OCI-LY7 (cell line): Measurements from ENCODE around the gene OGFOD3. TPM values are rescaled to one million over a fixed set of nuclear protein-coding genes. Genes with fewer than 3 reads are reported as not detected.

Source experiments
- BruUV-seq: library from RNA; stranded (reverse); fragments of 400-500 nt; replicated peaks from 2 replicates; lab custom pipeline; 2021; lab: Mats Ljungman, UMichigan
- CTCF ChIA-PET: fragments of 300-600 bp; sonication (Branson Sonifier 250); formaldehyde crosslinking; loops from one replicate; lab custom pipeline; 2022; ENCODE audit warnings: antibody characterized with exemption; ENCODE audit not compliant: unreplicated experiment; lab: Charles Lee
- POLR2A ChIA-PET: fragments of 300-600 bp; sonication (Branson Sonifier 250); formaldehyde crosslinking; loops from one replicate; lab custom pipeline; 2022; ENCODE audit warnings: antibody characterized with exemption; lab: Charles Lee
- DNase-seq: peaks from one replicate; pipeline ENCODE4 v3.0.0-alpha.2; 2015; ENCODE audit warnings: low spot score
- H2AFZ ChIP-seq: fragments of 200-600 bp; sonication (generic), shearing (Covaris generic); 2 replicates; pipeline ENCODE4 v1.6.1; 2014; ENCODE audit warnings: mild to moderate bottlenecking, antibody characterized with exemption, low read length, moderate library complexity
- H3K27ac ChIP-seq: fragments of 200-600 bp; sonication (generic); 2 replicates; pipeline ENCODE4 v1.5.1; 2014; ENCODE audit warnings: mixed run types, low read depth, mild to moderate bottlenecking, moderate library complexity, low read length, inconsistent platforms; ENCODE audit not compliant: poor library complexity, severe bottlenecking
- H3K36me3 ChIP-seq: fragments of 200-600 bp; sonication (generic); 2 replicates; pipeline ENCODE4 v1.6.1; 2014; ENCODE audit warnings: mild to moderate bottlenecking, antibody characterized with exemption, low read length, moderate library complexity, mixed read lengths; ENCODE audit not compliant: insufficient read depth
- H3K4me1 ChIP-seq: fragments of 200-600 bp; sonication (generic); 2 replicates; pipeline ENCODE4 v1.5.1; 2014; ENCODE audit warnings: mild to moderate bottlenecking, low read length; ENCODE audit not compliant: insufficient read depth, poor library complexity, severe bottlenecking
- H3K4me2 ChIP-seq: fragments of 200-600 bp; sonication (generic); 2 replicates; pipeline ENCODE4 v1.6.1; 2014; ENCODE audit warnings: mild to moderate bottlenecking, low read length
- H3K4me3 ChIP-seq: fragments of 200-600 bp; sonication (generic); 2 replicates; pipeline ENCODE4 v1.5.1; 2014; ENCODE audit warnings: mild to moderate bottlenecking, low read depth, low read length; ENCODE audit not compliant: poor library complexity, severe bottlenecking
- H3K79me2 ChIP-seq: fragments of 200-600 bp; sonication (generic); 2 replicates; pipeline ENCODE4 v1.6.1; 2016; ENCODE audit warnings: low read depth, mild to moderate bottlenecking, low read length, moderate library complexity, mixed read lengths; ENCODE audit not compliant: insufficient read depth
- H3K9me2 ChIP-seq: fragments of 200-600 bp; sonication (generic); 2 replicates; pipeline ENCODE4 v1.6.1; 2016; ENCODE audit warnings: mild to moderate bottlenecking, low read length, mixed read lengths; ENCODE audit not compliant: insufficient read depth
- H3K9me3 ChIP-seq: fragments of 200-600 bp; sonication (generic); 2 replicates; pipeline ENCODE4 v1.6.1; 2014; ENCODE audit warnings: mild to moderate bottlenecking, mixed run types, low read length, mixed read lengths
- H4K20me1 ChIP-seq: fragments of 200-600 bp; sonication (generic); 2 replicates; pipeline ENCODE4 v1.6.1; 2014; ENCODE audit warnings: mild to moderate bottlenecking, antibody characterized with exemption, low read length, moderate library complexity, mixed read lengths; ENCODE audit not compliant: insufficient read depth
- EZH2phosphoT487 ChIP-seq: fragments of 200-600 bp; sonication (generic); IDR thresholded peaks from 2 replicates; pipeline ENCODE4 v1.6.1; 2018; ENCODE audit warnings: low read depth, borderline replicate concordance, mild to moderate bottlenecking, mixed run types, antibody characterized with exemption, low read length, moderate library complexity, mixed read lengths
- intact Hi-C: fragments of 100-400 bp; cut with micrococcal nuclease; formaldehyde crosslinking; loops from one replicate; pipeline ENCODE4 v1.10.0; 2022; ENCODE audit not compliant: unreplicated experiment
- total RNA-seq, 2 experiments: library from RNA; depleted of rRNA in 1 of 2; stranded (reverse); fragments of >200 nt in 1 of 2; shearing (Covaris generic) in 1 of 2; gene quantifications; 2 replicates each; pipeline ENCODE4 v1.2.3, GENCODE V29; 2014 to 2022
- TF ChIP-seq, protein P1 (sequence below): fragments of 200-600 bp; sonication (generic); conservative IDR thresholded peaks from 2 replicates; pipeline ENCODE4 v1.5.1; 2014; ENCODE audit warnings: mild to moderate bottlenecking, antibody characterized with exemption, low read length, moderate library complexity, mixed read lengths

The OGFOD3 gene
- total RNA-seq, 2 experiments from 2014 or later = 55.6 to 65.2 TPM

DNA sequence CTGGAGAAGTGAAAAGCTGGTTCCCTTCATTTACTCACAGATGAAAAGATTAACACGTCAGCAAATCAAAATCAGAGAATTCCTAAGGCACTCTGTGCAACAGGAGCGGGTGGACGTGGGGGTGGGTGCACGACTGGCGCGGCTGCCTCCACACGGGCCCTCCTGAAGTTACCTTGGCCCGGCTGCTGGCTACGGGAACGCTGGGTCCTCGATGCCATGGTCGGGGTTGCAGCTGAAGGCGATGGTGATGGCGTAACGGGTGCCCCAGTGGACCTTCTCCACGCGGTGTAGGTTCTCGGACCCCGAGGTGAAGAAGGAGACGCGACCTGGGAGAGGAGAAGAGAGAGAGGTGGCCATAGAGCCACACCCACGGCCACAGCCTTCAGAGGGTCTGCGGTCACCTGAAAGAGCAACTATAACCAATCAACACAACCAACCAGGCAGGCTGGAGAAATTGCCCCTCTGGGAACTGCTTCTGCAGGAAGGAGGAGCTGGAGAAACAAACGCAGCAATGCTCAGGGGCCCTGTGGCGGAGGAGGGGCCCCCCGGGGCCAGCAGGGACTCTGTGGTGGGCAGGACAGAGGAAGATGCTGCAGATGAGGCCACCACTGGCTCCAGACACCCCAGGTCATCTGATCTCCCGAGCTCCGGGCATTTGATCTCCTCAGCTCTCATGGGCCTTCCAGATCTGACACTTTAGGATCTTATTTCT is 26.0 kb downstream of the OGFOD3 start:
- Histone ChIP-seq H2AFZ (no peak overlapping the region), H3K4me1 (no peaks in the 10 kb centered on the region), H3K9me2 (no peaks in the 10 kb centered on the region), H3K79me2 (no peaks in the 10 kb centered on the region), H4K20me1 (no peaks in the 10 kb centered on the region), H3K4me3 (no peak overlapping the region), H3K36me3 (peaks cover 8% of the 10 kb centered on the region; the same call in 1 of the 2 replicates), H3K27ac (no peak overlapping the region), H3K9me3 (no peaks in the 10 kb centered on the region), H3K4me2 (no peak overlapping the region)
- no peak for TF ChIP-seq EZH2phosphoT487
- TF ChIP-seq, protein P1, sequence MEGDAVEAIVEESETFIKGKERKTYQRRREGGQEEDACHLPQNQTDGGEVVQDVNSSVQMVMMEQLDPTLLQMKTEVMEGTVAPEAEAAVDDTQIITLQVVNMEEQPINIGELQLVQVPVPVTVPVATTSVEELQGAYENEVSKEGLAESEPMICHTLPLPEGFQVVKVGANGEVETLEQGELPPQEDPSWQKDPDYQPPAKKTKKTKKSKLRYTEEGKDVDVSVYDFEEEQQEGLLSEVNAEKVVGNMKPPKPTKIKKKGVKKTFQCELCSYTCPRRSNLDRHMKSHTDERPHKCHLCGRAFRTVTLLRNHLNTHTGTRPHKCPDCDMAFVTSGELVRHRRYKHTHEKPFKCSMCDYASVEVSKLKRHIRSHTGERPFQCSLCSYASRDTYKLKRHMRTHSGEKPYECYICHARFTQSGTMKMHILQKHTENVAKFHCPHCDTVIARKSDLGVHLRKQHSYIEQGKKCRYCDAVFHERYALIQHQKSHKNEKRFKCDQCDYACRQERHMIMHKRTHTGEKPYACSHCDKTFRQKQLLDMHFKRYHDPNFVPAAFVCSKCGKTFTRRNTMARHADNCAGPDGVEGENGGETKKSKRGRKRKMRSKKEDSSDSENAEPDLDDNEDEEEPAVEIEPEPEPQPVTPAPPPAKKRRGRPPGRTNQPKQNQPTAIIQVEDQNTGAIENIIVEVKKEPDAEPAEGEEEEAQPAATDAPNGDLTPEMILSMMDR = no peak
- DNase-seq = no peak
- ChIA-PET CTCF (no interaction called here), POLR2A (no interaction called here)
- intact Hi-C loops = no loop called here
- BruUV-seq = no TSS peak

GRCh38 chr17:82391496-82392066 is 26.8 kb downstream of the OGFOD3 start:
- no peak overlapping the region for H2AFZ ChIP-seq
- DNase-seq = no peak
- H3K4me1 ChIP-seq = no peaks in the 10 kb centered on the region
- no peak overlapping the region for H3K27ac ChIP-seq
- no peak for TF ChIP-seq EZH2phosphoT487
- TF ChIP-seq, protein P1 = no peak
- intact Hi-C loops = no loop called here
- CTCF ChIA-PET = no interaction called here
- no peak overlapping the region for H3K4me3 ChIP-seq
- no peaks in the 10 kb centered on the region for H4K20me1 ChIP-seq
- no peak overlapping the region for H3K4me2 ChIP-seq
- no TSS peak for BruUV-seq
- H3K9me3 ChIP-seq = no peaks in the 10 kb centered on the region
- H3K9me2 ChIP-seq = no peaks in the 10 kb centered on the region
- POLR2A ChIA-PET = no interaction called here
- no peaks in the 10 kb centered on the region for H3K79me2 ChIP-seq
- H3K36me3 ChIP-seq = peaks cover 8% of the 10 kb centered on the region; the same call in 1 of the 2 replicates

- no peaks in the 10 kb centered on the region for H4K20me1 ChIP-seq
- no peak overlapping the region for H3K4me2 ChIP-seq
- no peaks in the 10 kb centered on the region for H3K9me3 ChIP-seq
- H3K36me3 ChIP-seq = peaks cover 8% of the 10 kb centered on the region; the same call in 1 of the 2 replicates
- ChIA-PET CTCF (no interaction called here), POLR2A (no interaction called here)
- intact Hi-C loops = no loop called here
- no peaks in the 10 kb centered on the region for H3K9me2 ChIP-seq
- DNase-seq = no peak
- H2AFZ ChIP-seq = no peak overlapping the region
- H3K27ac ChIP-seq = no peak overlapping the region
- H3K4me3 ChIP-seq = no peak overlapping the region
- TF ChIP-seq EZH2phosphoT487 = no peak
- TF ChIP-seq, protein P1 = no peak
- BruUV-seq = no TSS peak
- no peaks in the 10 kb centered on the region for H3K79me2 ChIP-seq
- no peaks in the 10 kb centered on the region for H3K4me1 ChIP-seq
Measured at GRCh38 chr17:82390860-82391435, 27.4 kb downstream of the OGFOD3 start.
